ENCODE results near the gene MCU.

DNA sequence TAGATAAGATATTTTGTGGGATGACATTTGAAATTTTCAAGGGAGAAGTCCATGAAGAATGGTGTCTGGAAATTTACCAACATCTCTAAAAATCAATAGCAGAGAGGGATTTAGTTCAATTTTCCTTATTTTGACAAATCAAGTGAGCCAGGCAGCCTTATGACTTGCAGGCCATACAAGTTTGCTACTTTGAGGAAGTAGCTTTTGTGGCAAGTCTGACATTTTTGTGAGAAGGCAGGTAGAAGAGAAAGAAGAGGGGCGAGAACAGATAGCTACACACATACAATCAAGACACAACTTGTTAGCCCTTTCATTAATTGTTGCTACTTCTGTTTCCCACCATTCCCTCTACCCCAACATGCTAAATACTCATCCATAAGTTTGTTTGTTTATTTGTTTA is 127.1 kb downstream of the MCU start:
- TF ChIP-seq, protein P1, sequence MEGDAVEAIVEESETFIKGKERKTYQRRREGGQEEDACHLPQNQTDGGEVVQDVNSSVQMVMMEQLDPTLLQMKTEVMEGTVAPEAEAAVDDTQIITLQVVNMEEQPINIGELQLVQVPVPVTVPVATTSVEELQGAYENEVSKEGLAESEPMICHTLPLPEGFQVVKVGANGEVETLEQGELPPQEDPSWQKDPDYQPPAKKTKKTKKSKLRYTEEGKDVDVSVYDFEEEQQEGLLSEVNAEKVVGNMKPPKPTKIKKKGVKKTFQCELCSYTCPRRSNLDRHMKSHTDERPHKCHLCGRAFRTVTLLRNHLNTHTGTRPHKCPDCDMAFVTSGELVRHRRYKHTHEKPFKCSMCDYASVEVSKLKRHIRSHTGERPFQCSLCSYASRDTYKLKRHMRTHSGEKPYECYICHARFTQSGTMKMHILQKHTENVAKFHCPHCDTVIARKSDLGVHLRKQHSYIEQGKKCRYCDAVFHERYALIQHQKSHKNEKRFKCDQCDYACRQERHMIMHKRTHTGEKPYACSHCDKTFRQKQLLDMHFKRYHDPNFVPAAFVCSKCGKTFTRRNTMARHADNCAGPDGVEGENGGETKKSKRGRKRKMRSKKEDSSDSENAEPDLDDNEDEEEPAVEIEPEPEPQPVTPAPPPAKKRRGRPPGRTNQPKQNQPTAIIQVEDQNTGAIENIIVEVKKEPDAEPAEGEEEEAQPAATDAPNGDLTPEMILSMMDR (IDR thresholded peaks at IDR 0.05), result no peak
- TF ChIP-seq POLR2A (IDR thresholded peaks at IDR 0.05), result no peak
- TF ChIP-seq EP300 (IDR thresholded peaks at IDR 0.05), result no peak
- TF ChIP-seq POLR2AphosphoS5 (IDR thresholded peaks at IDR 0.05), result no peak

Measured in stomach (tissue), 4 donors.